MM.1S (cell line): ENCODE measurements around the gene GPR158.

Source experiments
- CTCF ChIP-seq: fragments of 300-600 bp; sonication (generic); IDR thresholded peaks from 2 replicates; pipeline ENCODE4 v1.5.1; 2016; ENCODE audit warnings: antibody characterized with exemption, low read length, mixed read lengths
- EZH2 ChIP-seq: fragments of 300-600 bp; sonication (generic); optimal IDR thresholded peaks from 2 replicates; pipeline ENCODE3; 2017; ENCODE audit warnings: low read depth, mild to moderate bottlenecking, antibody characterized with exemption, low read length, mixed read lengths
- EZH2phosphoT487 ChIP-seq: fragments of 300-600 bp; sonication (generic); IDR thresholded peaks from 2 replicates; pipeline ENCODE4 v1.6.1; 2018; ENCODE audit warnings: antibody characterized with exemption, low read length

DNA sequence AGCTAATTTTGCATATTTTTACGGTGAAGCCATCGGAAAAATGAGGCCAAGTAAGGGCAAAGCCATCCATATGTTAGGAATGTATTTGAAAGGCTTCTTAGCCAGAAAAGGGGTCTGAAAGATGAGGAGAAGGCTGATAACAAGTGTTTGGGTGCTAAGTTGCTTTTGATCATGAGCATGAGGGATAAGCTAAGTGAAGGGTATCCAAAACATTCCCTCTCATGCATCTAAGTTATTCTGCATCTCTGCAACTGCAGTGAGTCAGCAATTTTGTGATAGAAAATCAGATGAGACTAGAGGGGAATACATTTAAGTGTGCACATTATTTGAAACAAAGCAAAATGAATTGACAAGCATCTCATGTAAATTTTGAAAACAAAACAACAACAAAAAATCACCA lies 282.8 kb downstream of the GPR158 start:
- TF ChIP-seq CTCF (no peak), EZH2 (no peak), EZH2phosphoT487 (no peak)
